Bronchial epithelial cell (primary cell): ENCODE data around the gene PSMD1. TPM values are rescaled to one million over a fixed set of nuclear protein-coding genes. Genes with fewer than 3 reads are reported as not detected.
A peak's percentile ranks its signal among the peaks of the same experiment; 100 is the strongest.

Experiments used
- DNase-seq: peaks from one replicate; pipeline ENCODE4 v3.0.0-alpha.2; 2010; ENCODE audit warnings: low read depth
- FAIRE-seq: peaks from 2 replicates; lab custom pipeline; 2011; peaks lifted over from hg19 to GRCh38; lab: Jason Lieb, UNC
- H3K27me3 ChIP-seq: 2 replicates; pipeline ENCODE4 v1.5.1; 2011; ENCODE audit warnings: low read length; ENCODE audit not compliant: control insufficient read depth, insufficient read depth
- H3K36me3 ChIP-seq: 2 replicates; pipeline ENCODE4 v1.5.1; 2011; ENCODE audit warnings: low read length; ENCODE audit not compliant: control insufficient read depth, insufficient read depth
- H3K4me3 ChIP-seq: 2 replicates; pipeline ENCODE4 v1.5.1; 2011; ENCODE audit warnings: mild to moderate bottlenecking, low read depth, low read length, control low read depth
- CTCF ChIP-seq: IDR thresholded peaks from 2 replicates; pipeline ENCODE4 v1.5.1; 2011; ENCODE audit warnings: mild to moderate bottlenecking, moderate library complexity, low read length, control low read depth, inconsistent platforms; ENCODE audit not compliant: insufficient read depth, severe bottlenecking
- total RNA-seq: library from RNA; depleted of rRNA; stranded (reverse); fragments of >200 nt; gene quantifications from 2 replicates; pipeline ENCODE4 v1.2.1, GENCODE V29; 2014

The PSMD1 gene
- total RNA-seq, 1 donor from 2014 or later, result 69.5 TPM

GRCh38 chr2:231117922-231118613 is 61.4 kb downstream of the PSMD1 start:
- Histone ChIP-seq H3K27me3 (no peaks in the 10 kb centered on the region), H3K36me3 (peaks cover 3% of the 10 kb centered on the region), H3K4me3 (no peak overlapping the region)
- no peak for DNase-seq
- TF ChIP-seq CTCF, result no peak
- FAIRE-seq, result no peak

GRCh38 chr2:231118614-231118942 is 61.9 kb downstream of the PSMD1 start:
- Histone ChIP-seq H3K36me3 (peaks cover 1% of the 10 kb centered on the region), H3K27me3 (no peaks in the 10 kb centered on the region), H3K4me3 (no peak overlapping the region)
- no peak for TF ChIP-seq CTCF
- DNase-seq (no peak), FAIRE-seq (no peak)

GRCh38 chr2:231123362-231123898 is 66.8 kb downstream of the PSMD1 start:
- DNase-seq, result peak; percentile 37
- FAIRE-seq, result no peak
- no peaks in the 10 kb centered on the region for H3K36me3 ChIP-seq
- H3K27me3 ChIP-seq, result no peaks in the 10 kb centered on the region
- no peak overlapping the region for H3K4me3 ChIP-seq
- no peak for TF ChIP-seq CTCF

GRCh38 chr2:231124838-231125568 is 68.3 kb downstream of the PSMD1 start, which contains the start of gene HTR2B:
TSS of gene HTR2B (minus strand) at chr2:231125042. CDS start at chr2:231123764, 1,278 bp downstream.
- H3K4me3 ChIP-seq, result no peak within 1 kb of the TSS
- no peaks in the 10 kb centered on the region for H3K27me3 ChIP-seq
- FAIRE-seq (no peak), DNase-seq (no peak)
- no peaks in the 10 kb centered on the region for H3K36me3 ChIP-seq
- TF ChIP-seq CTCF, result no peak

- no peak for TF ChIP-seq CTCF
- no peaks in the 10 kb centered on the region for H3K36me3 ChIP-seq
- H3K4me3 ChIP-seq, result no peak overlapping the region
- no peaks in the 10 kb centered on the region for H3K27me3 ChIP-seq
- FAIRE-seq (no peak), DNase-seq (no peak)
Measured at GRCh38 chr2:231126123-231126522, 69.5 kb downstream of the PSMD1 start.
